Esophagus muscularis mucosa (tissue), 4 donors: Measurements from ENCODE around the gene PPL. TPM values are rescaled to one million over a fixed set of nuclear protein-coding genes. Genes with fewer than 3 reads are reported as not detected.
"Not testable (repeated sequence)": the region's sequence is repeated elsewhere in the genome, so short reads cannot be mapped to it uniquely, and the experiment has no call there.

Experiments
- DNase-seq: peaks from one replicate; pipeline ENCODE4 v3.0.0-alpha.2; 2017; ENCODE audit errors: extremely low spot score
- H3K27ac ChIP-seq, 4 donors: fragments of 200-600 bp; sonication (generic); replicated peaks in 1 of 4; 1 replicate in 3 of 4; 2 replicates in 1 of 4; pipeline ENCODE4 v1.5.1; 2016 to 2019; ENCODE audit warnings: mild to moderate bottlenecking in 1 of 4
- H3K27me3 ChIP-seq, 4 donors: fragments of 200-600 bp; sonication (generic); one replicate each; pipeline versions ENCODE4 v1.5.1 to v1.6.0; 2016 to 2019
- H3K36me3 ChIP-seq, 4 donors: fragments of 200-600 bp; sonication (generic); one replicate each; pipeline ENCODE4 v1.5.1; 2016 to 2019
- H3K4me1 ChIP-seq, 4 donors: fragments of 200-600 bp; sonication (generic); one replicate each; pipeline ENCODE4 v1.5.1; 2016 to 2019
- H3K4me3 ChIP-seq, 4 donors: fragments of 200-600 bp; sonication (generic); 1 replicate in 2 of 4; 2 replicates in 2 of 4; pipeline ENCODE4 v1.5.1; 2016 to 2019; ENCODE audit warnings: mild to moderate bottlenecking in 4 of 4, moderate library complexity in 1 of 4
- H3K9me3 ChIP-seq, 4 donors: fragments of 200-600 bp; sonication (generic); 1 replicate in 3 of 4; 2 replicates in 1 of 4; pipeline ENCODE4 v1.5.1; 2016 to 2019
- EP300 ChIP-seq: sonication (generic); formaldehyde crosslinking; IDR thresholded peaks from one replicate; pipeline ENCODE4 v1.6.1; 2017; ENCODE audit warnings: antibody characterized with exemption
- POLR2A ChIP-seq: fragments of 450-650 bp; IDR thresholded peaks from one replicate; pipeline ENCODE4 v1.6.1; 2017; ENCODE audit warnings: antibody characterized with exemption, moderate library complexity, mild to moderate bottlenecking, low read depth
- POLR2AphosphoS5 ChIP-seq, 2 donors: sonication (generic); formaldehyde crosslinking; IDR thresholded peaks; one replicate each; pipeline ENCODE4 v1.6.1; 2017; ENCODE audit warnings: antibody characterized with exemption in 2 of 2
- WGBS: methylation state at CpG from one replicate; pipeline ENCODE4 v1.1.5; 2018; 5-methylcytosine and 5-hydroxymethylcytosine counted together
- intact Hi-C: fragments of 100-400 bp; cut with DNase I; formaldehyde crosslinking; loops from one replicate; pipeline ENCODE4 v1.15.1; 2023
- total RNA-seq, 4 donors: library from RNA; depleted of rRNA; stranded (reverse); fragments of >200 nt; gene quantifications; one replicate each; pipeline versions ENCODE4 v1.1.0 to v1.2.1, GENCODE V29; 2016
- TF ChIP-seq, protein P1 (sequence below), 3 experiments: fragments of 200-600 bp in 2 of 3; fragments of 450-650 bp in 1 of 3; sonication (generic) in 2 of 3; IDR thresholded peaks; one replicate each; pipeline ENCODE4 v1.5.1; 2017 to 2019; ENCODE audit warnings: antibody characterized with exemption in 3 of 3, mild to moderate bottlenecking in 2 of 3, moderate library complexity in 1 of 3

The PPL gene
- total RNA-seq, 4 donors from 2014 or later, result 36.3 to 78.4 (median 57.4) TPM

DNA sequence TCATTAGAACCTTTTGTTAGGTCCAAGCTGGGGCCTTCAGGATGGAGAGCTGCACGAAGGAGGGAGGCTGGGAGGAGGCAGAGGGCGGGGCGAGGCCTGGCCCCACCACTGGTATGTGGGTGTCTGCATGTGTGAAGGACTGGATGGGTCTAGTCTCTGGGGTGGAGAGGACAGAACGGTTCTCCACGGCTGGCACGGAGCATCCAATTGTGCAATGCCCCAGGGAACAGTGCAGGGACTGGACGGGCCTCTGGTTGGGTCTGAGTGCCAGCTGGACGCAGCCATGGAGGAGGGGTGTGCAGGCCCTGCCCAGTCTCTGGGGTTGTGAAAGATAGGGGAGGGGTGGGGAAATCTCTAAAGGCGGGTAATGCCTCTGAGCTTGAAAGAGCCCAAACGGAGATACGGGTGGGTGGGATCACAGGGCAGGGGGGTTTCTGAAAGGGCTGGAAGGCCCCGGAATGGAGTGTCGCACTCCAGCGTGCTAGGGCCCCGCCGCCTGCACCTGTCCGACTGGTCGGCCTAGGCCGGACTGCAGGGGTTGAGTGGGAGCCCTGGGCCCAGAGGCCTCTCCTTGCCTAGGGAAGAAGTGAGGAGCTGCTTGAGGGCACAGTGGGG is 1.6 kb downstream of the PPL start:
- H3K36me3 ChIP-seq, result no peaks in the 10 kb centered on the region
- H3K4me3 ChIP-seq, result peak overlapping the region; percentile 59 to 73 (median 62)
- H3K9me3 ChIP-seq, result no peaks in the 10 kb centered on the region
- intact Hi-C loops, result no loop called here
- peaks cover 0 to 34% (median 2%) of the 10 kb centered on the region in 4 donors for H3K27me3 ChIP-seq
- TF ChIP-seq POLR2AphosphoS5 (IDR thresholded peaks at IDR 0.05) (peak; percentile 59 to 76), POLR2A (no peak)
- WGBS, result 76% methylated on average over 18 of the region's 19 CpGs
- peak overlapping the region; percentile 69 to 82 (median 74) for H3K27ac ChIP-seq
- H3K4me1 ChIP-seq, result peaks cover 21 to 51% (median 37%) of the 10 kb centered on the region in 4 donors
- DNase-seq, result peak; percentile 96

DNA sequence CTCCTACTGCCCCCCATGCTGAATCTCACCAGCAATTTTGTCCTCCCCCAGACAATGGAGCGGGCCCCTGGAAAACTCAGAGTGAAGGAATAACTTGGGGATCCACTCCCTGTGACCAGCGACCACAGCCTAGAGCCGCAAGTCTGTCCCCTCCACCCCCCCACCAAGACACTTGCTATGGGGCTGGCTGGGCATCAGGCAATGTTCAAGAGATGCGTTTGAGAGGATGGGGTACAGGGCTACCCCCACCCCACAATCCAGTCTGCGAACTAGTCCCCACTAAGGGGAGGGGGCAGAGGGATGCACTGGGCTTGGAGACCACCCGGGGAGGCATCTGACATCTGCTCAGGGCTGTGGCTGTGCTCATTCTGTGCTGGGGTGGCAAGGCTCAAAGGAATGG is 2.4 kb downstream of the PPL start:
- DNase-seq, result no peak
- H3K4me3 ChIP-seq, result peak overlapping the region; percentile 1 to 73 (median 62)
- TF ChIP-seq EP300 (no peak), POLR2AphosphoS5 (IDR thresholded peaks at IDR 0.05) (no peak), POLR2A (no peak)
- TF ChIP-seq, protein P1, sequence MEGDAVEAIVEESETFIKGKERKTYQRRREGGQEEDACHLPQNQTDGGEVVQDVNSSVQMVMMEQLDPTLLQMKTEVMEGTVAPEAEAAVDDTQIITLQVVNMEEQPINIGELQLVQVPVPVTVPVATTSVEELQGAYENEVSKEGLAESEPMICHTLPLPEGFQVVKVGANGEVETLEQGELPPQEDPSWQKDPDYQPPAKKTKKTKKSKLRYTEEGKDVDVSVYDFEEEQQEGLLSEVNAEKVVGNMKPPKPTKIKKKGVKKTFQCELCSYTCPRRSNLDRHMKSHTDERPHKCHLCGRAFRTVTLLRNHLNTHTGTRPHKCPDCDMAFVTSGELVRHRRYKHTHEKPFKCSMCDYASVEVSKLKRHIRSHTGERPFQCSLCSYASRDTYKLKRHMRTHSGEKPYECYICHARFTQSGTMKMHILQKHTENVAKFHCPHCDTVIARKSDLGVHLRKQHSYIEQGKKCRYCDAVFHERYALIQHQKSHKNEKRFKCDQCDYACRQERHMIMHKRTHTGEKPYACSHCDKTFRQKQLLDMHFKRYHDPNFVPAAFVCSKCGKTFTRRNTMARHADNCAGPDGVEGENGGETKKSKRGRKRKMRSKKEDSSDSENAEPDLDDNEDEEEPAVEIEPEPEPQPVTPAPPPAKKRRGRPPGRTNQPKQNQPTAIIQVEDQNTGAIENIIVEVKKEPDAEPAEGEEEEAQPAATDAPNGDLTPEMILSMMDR (IDR thresholded peaks at IDR 0.05), result no peak
- no peaks in the 10 kb centered on the region for H3K9me3 ChIP-seq
- peak overlapping the region in 2 of 4 donors; percentile 17 to 43 for H3K27ac ChIP-seq
- H3K27me3 ChIP-seq, result peaks cover 0 to 34% (median 2%) of the 10 kb centered on the region in 4 donors
- H3K36me3 ChIP-seq, result no peaks in the 10 kb centered on the region
- intact Hi-C loops, result no loop called here
- WGBS, result 95% methylated on average over 5 of the region's 6 CpGs
- H3K4me1 ChIP-seq, result peaks cover 21 to 51% (median 37%) of the 10 kb centered on the region in 4 donors

DNA sequence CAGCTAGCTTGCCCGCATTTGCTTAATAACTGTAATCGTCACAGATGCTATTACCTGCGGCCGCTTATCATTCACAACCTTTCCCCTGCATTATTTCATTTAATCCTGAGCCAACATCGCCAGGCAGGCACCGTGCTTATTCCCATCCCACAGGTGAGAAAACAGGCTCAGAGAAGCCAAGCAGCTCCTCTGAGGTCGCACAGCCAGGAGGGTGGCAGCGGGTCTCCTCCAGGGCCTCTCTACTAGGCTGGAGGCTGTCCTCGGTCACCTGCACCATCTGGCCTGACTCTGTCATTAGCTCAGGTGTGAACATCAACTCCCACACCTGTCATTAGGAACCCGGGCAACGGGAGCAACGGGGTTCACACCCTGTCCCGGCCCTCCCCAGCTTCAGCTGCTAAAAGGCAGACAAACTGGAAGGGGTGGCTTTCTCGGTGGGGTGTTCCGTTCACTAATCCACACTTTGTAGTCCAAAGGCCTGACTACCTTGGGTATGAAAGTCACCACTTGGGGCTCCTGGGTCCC is 3.0 kb downstream of the PPL start:
- WGBS, result 90% methylated on average over 15 of the region's 15 CpGs
- TF ChIP-seq POLR2A (no peak), POLR2AphosphoS5 (IDR thresholded peaks at IDR 0.05) (no peak)
- Histone ChIP-seq H3K27ac (peak overlapping the region in 2 of 4 donors; percentile 17 to 30), H3K4me3 (peak overlapping the region in 2 of 4 donors; percentile 7 to 66), H3K9me3 (no peaks in the 10 kb centered on the region), H3K4me1 (peaks cover 21 to 51% (median 37%) of the 10 kb centered on the region in 4 donors), H3K27me3 (peaks cover 0 to 34% (median 2%) of the 10 kb centered on the region in 4 donors), H3K36me3 (no peaks in the 10 kb centered on the region)
- intact Hi-C loops, result no loop called here
- no peak for DNase-seq

DNA sequence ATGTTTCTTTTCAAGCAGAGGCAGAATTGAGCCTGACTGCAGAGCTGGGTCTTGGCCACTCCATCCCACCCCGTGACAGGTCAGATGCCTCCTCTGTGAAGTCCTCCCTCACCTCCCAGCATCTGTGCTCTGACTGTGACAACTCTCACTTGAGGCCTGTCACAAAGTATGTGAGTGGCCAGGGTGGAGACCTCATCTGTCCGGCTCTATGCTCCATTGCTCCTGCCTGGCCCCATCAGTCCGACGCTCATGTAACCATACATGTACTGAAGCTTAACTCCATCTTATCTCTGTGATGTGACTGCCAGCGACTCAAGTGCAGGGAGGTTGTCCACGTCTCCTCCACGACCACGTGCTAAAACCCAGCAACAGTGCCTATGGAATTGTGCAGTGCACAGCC is 3.5 kb downstream of the PPL start:
- Histone ChIP-seq H3K4me1 (peaks cover 21 to 51% (median 37%) of the 10 kb centered on the region in 4 donors), H3K27ac (no peak overlapping the region), H3K27me3 (peaks cover 0 to 34% (median 2%) of the 10 kb centered on the region in 4 donors), H3K9me3 (no peaks in the 10 kb centered on the region), H3K36me3 (no peaks in the 10 kb centered on the region), H3K4me3 (peak overlapping the region in 1 of 4 donors; percentile 18)
- 88% methylated on average over 8 of the region's 8 CpGs for WGBS
- intact Hi-C loops, result no loop called here
- TF ChIP-seq EP300 (no peak), POLR2A (no peak), POLR2AphosphoS5 (IDR thresholded peaks at IDR 0.05) (no peak)
- TF ChIP-seq, protein P1 (IDR thresholded peaks at IDR 0.05), result no peak
- no peak for DNase-seq

DNA sequence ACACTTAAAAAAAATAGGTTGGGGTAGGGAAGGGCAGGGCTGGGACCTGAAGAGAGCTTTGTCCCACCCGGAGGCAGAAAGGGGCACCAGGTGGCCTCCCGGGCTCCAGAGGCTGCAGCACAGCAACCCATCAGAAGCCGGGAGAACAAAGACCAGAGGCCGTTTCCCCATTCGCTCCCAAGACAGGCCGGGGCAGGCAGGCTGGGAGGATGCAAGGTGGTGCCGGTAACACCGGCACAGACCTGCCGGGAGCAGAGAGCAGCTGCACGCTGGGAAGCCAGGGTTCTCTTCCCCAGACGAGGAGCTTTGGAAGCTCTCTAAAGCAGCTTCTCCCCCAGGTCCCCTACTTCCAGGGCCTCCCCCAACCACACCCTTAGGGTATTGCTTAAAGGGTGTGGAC is 5.6 kb downstream of the PPL start:
- H3K27me3 ChIP-seq, result peaks cover 0 to 22% (median 2%) of the 10 kb centered on the region in 4 donors
- 89% methylated on average over 11 of the region's 11 CpGs for WGBS
- intact Hi-C loops, result no loop called here

DNA sequence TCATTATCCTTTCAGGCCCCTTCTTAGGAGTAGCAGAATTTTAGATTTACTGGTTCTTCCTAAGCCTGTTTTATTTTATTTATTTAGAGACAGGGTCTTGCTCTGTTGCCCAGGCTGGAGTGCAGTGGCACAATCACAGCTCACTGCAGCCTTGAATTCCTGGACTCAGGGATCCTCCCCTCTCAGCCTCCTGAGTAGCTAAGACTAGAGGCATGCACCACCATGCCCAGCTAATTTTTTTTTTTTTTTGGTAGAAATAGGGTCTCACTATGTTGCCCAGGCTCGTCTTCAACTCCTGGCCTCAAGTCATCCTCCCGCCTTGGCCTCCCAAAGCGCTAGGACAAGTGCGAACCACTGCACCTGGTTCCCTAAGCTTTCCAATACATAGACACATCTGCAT is 7.3 kb downstream of the PPL start:
- DNase-seq, H3K27me3 ChIP-seq, intact Hi-C loops, H3K27ac ChIP-seq, H3K4me3 ChIP-seq, H3K36me3 ChIP-seq: not testable (repeated sequence)
- H3K9me3 ChIP-seq, result peaks cover 0 to 14% (median 5%) of the 10 kb centered on the region in 4 donors
- 90% methylated on average over 4 of the region's 4 CpGs for WGBS
- peaks cover 1 to 25% (median 14%) of the 10 kb centered on the region in 4 donors for H3K4me1 ChIP-seq

More for the DNA sequence above, 5.6 kb downstream of the PPL start:
- Histone ChIP-seq H3K4me3 (no peak overlapping the region), H3K4me1 (peaks cover 17 to 35% (median 22%) of the 10 kb centered on the region in 4 donors), H3K36me3 (no peaks in the 10 kb centered on the region), H3K27ac (no peak overlapping the region), H3K9me3 (peaks cover 0 to 11% (median 5%) of the 10 kb centered on the region in 4 donors)
- DNase-seq, result no peak
- TF ChIP-seq, protein P1 (IDR thresholded peaks at IDR 0.05), result no peak
- TF ChIP-seq POLR2AphosphoS5 (IDR thresholded peaks at IDR 0.05), result no peak
- TF ChIP-seq EP300, result no peak
- TF ChIP-seq POLR2A, result no peak
